Keratinocyte (primary cell): ENCODE data around the gene POLR3G. TPM values are rescaled to one million over a fixed set of nuclear protein-coding genes. Genes with fewer than 3 reads are reported as not detected.

Experiments used
- DNase-seq: peaks from one replicate; pipeline ENCODE4 v3.0.0-alpha.2; 2011; ENCODE audit warnings: low read depth, missing footprints, low spot score
- FAIRE-seq: peaks from 2 replicates; lab custom pipeline; 2011; peaks lifted over from hg19 to GRCh38; lab: Jason Lieb, UNC
- H2AFZ ChIP-seq: 2 replicates; pipeline ENCODE4 v1.6.0; 2012; ENCODE audit warnings: low read length, control low read depth, inconsistent platforms; ENCODE audit not compliant: control insufficient read depth
- H3K27ac ChIP-seq: 2 replicates; pipeline ENCODE4 v1.5.1; 2011; ENCODE audit warnings: low read length; ENCODE audit not compliant: control insufficient read depth, insufficient read depth
- H3K27me3 ChIP-seq: 3 replicates; pipeline ENCODE4 v1.6.0; 2011; ENCODE audit warnings: low read length; ENCODE audit not compliant: control insufficient read depth, insufficient read depth; ENCODE audit errors: extremely low read depth
- H3K36me3 ChIP-seq, 2 experiments: 2 replicates in 1 of 2; 3 replicates in 1 of 2; pipeline ENCODE4 v1.5.1; 2011; ENCODE audit warnings: low read length in 2 of 2, mild to moderate bottlenecking in 1 of 2; ENCODE audit not compliant: control insufficient read depth in 2 of 2, insufficient read depth in 2 of 2; ENCODE audit errors: extremely low read depth in 1 of 2
- H3K4me1 ChIP-seq: 3 replicates; pipeline ENCODE4 v1.5.1; 2011; ENCODE audit warnings: low read length; ENCODE audit not compliant: control insufficient read depth, insufficient read depth; ENCODE audit errors: extremely low read depth
- H3K4me2 ChIP-seq: 3 replicates; pipeline ENCODE4 v1.6.0; 2011; ENCODE audit warnings: low read depth, low read length; ENCODE audit not compliant: control insufficient read depth, insufficient read depth; ENCODE audit errors: extremely low read depth
- H3K4me3 ChIP-seq, 3 experiments: fragments of 200-600 bp in 1 of 3; sonication (generic) in 1 of 3; 2 replicates in 2 of 3; 3 replicates in 1 of 3; pipeline ENCODE4 v1.5.1; 2011 to 2016; ENCODE audit warnings: low read length in 3 of 3, mild to moderate bottlenecking in 3 of 3, control low read depth in 2 of 3, inconsistent platforms in 1 of 3, low read depth in 1 of 3, mixed read lengths in 1 of 3, mixed run types in 1 of 3, moderate library complexity in 1 of 3; ENCODE audit not compliant: control insufficient read depth in 2 of 3, insufficient read depth in 2 of 3; ENCODE audit errors: extremely low read depth in 1 of 3
- H3K79me2 ChIP-seq: 2 replicates; pipeline ENCODE4 v1.6.0; 2012; ENCODE audit warnings: low read length; ENCODE audit not compliant: control insufficient read depth, insufficient read depth
- H3K9ac ChIP-seq: 3 replicates; pipeline ENCODE4 v1.6.0; 2011; ENCODE audit warnings: low read length; ENCODE audit not compliant: control insufficient read depth, insufficient read depth; ENCODE audit errors: extremely low read depth
- H3K9me1 ChIP-seq: 3 replicates; pipeline ENCODE4 v1.6.0; 2011; ENCODE audit warnings: low read length; ENCODE audit not compliant: control insufficient read depth, insufficient read depth; ENCODE audit errors: extremely low read depth
- H3K9me3 ChIP-seq: 2 replicates; pipeline ENCODE4 v1.5.1; 2012; ENCODE audit warnings: low read depth, low read length; ENCODE audit not compliant: control insufficient read depth
- H4K20me1 ChIP-seq: 3 replicates; pipeline ENCODE4 v1.6.0; 2011; ENCODE audit warnings: low read length; ENCODE audit not compliant: control insufficient read depth, insufficient read depth; ENCODE audit errors: extremely low read depth
- CTCF ChIP-seq, 3 experiments: IDR thresholded peaks in 1 of 3; conservative IDR thresholded peaks in 1 of 3; optimal IDR thresholded peaks in 1 of 3; 2 replicates in 2 of 3; 3 replicates in 1 of 3; pipeline versions ENCODE3 to v1.5.1; 2011; ENCODE audit warnings: low read length in 3 of 3, mild to moderate bottlenecking in 3 of 3, moderate library complexity in 2 of 3, control low read depth in 1 of 3, inconsistent platforms in 1 of 3; ENCODE audit not compliant: insufficient read depth in 2 of 3; ENCODE audit errors: extremely low read depth in 1 of 3
- EZH2 ChIP-seq: IDR thresholded peaks from one replicate; pipeline ENCODE4 v1.6.1; 2012; ENCODE audit warnings: inconsistent platforms, mild to moderate bottlenecking, low read length, moderate library complexity
- dilution Hi-C: fragments of 300-500 bp; cut with MboI; formaldehyde crosslinking; loops from one replicate; pipeline ENCODE4 v1.7.0; 2020; ENCODE audit warnings: low sequenced_read_pairs; ENCODE audit not compliant: extremely low pct_ligation_motif_present
- polyA minus RNA-seq, 3 experiments: library from RNA; depleted of rRNA, polyadenylated mRNA; stranded (reverse); fragments of >200 nt; gene quantifications; 1 replicate in 1 of 3; 2 replicates in 1 of 3; 3 replicates in 1 of 3; pipeline ENCODE4 v1.2.3, GENCODE V29; 2011
- polyA plus RNA-seq, 5 experiments: library from polyadenylated mRNA; depleted of rRNA in 3 of 5; stranded (reverse) in 3 of 5; stranded (forward) in 1 of 5; unstranded in 1 of 5; fragments of >200 nt; gene quantifications; 1 replicate in 1 of 5; 2 replicates in 3 of 5; 3 replicates in 1 of 5; pipeline versions ENCODE4 v1.2.1 to v1.2.3, GENCODE V29; 2011 to 2012; ENCODE audit warnings: missing spikeins in 2 of 5, low read depth in 1 of 5, low replicate concordance in 1 of 5

The POLR3G gene, protein sequence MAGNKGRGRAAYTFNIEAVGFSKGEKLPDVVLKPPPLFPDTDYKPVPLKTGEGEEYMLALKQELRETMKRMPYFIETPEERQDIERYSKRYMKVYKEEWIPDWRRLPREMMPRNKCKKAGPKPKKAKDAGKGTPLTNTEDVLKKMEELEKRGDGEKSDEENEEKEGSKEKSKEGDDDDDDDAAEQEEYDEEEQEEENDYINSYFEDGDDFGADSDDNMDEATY
- polyA plus RNA-seq: 11.8 to 27.3 TPM (median 27.0 TPM) in 3 replicates
- polyA plus RNA-seq (2011; ENCODE audit: low read depth): 19.6 TPM
- 26.1 and 26.4 TPM in 2 replicates for polyA plus RNA-seq (2011; cell fraction: cytosol; rRNA removed)
- polyA plus RNA-seq (2011; cell fraction: nucleus; rRNA removed): 26.4 and 26.8 TPM in 2 replicates
- polyA plus RNA-seq (2012; ENCODE audit: low replicate concordance): 8.5 and 20.8 TPM in 2 replicates
- polyA minus RNA-seq: 4.4 to 17.9 TPM (median 10.6 TPM) in 3 replicates
- polyA minus RNA-seq (2011; cell fraction: cytosol; rRNA and poly(A)+ RNA removed): 13.6 TPM
- polyA minus RNA-seq (2011; cell fraction: nucleus; rRNA and poly(A)+ RNA removed): 3.5 and 4.6 TPM in 2 replicates

DNA sequence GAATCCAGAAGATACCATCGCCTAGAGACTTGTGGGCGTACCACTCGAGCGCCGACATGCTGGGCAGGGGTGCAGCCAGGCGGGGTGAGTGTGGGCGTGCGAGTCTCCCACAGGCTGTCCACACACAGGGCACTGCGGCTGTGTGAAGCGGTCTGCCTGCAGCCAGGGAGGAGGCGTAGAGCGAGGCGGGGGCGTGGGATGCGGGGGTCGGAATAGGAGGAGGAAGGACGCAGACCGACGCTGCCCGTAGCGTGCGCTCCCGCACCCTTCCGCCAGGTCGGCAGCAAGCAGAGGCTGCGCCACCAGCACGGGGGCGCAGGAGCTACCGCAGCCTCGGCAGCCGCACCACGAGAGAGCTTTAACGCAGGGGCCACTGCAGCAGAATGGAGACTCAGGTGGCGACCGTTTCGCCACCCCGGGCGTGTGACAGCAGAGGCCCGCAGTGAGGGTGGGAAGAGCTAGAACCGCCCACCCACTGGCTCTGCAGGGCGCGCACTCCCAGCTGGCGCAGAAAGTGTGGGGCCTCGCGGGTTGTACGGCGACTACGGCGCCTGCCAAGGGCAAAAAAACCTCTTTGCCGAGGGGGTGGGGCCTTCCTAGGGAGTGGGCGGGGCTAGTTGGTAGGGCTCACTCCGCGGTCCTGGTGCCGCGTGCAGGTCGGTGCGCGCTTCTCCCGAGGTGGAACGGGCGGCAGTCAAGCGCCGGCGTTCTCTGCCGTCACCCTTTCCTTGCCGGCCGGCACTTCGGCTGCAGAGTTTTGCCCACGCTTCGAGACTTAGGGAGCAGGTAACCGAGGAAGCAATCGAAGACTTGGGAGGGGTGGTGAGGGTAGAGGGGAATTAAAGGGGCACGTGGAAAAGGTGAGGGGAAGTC lies at the start of gene POLR3G, which contains the start of gene MBLAC2:
Gene POLR3G, plus strand, starts transcription at position 630 of the 873 bp plus-strand sequence. CDS start 10,704 bp downstream, outside the sequence.
Gene MBLAC2, minus strand, starts transcription at position 537 of the 873 bp plus-strand sequence. Its CDS starts 479 bp downstream, at position 58.
- H4K20me1 ChIP-seq: no peaks in the 10 kb centered on the region
- H3K4me2 ChIP-seq: peak within 1 kb of the TSS; percentile 92
- no peaks in the 10 kb centered on the region for H3K27me3 ChIP-seq
- peak within 1 kb of the TSS; percentile 70 to 98 (median 94) for H3K4me3 ChIP-seq
- H3K27ac ChIP-seq: peak within 1 kb of the TSS; percentile 83
- H3K79me2 ChIP-seq: peaks cover 38% of the 10 kb centered on the region
- no peaks in the 10 kb centered on the region for H3K36me3 ChIP-seq
- FAIRE-seq (peak; percentile 36), DNase-seq (peak; percentile 30)
- H2AFZ ChIP-seq: peak within 1 kb of the TSS; percentile 99
- peak within 1 kb of the TSS; percentile 89 for H3K9ac ChIP-seq
- H3K9me3 ChIP-seq: no peaks in the 10 kb centered on the region
- no peaks in the 10 kb centered on the region for H3K9me1 ChIP-seq
- dilution Hi-C loops: no loop called here
- no peak for TF ChIP-seq EZH2
- TF ChIP-seq CTCF (optimal IDR thresholded peaks at IDR 0.05 in 1 of 3, IDR thresholded peaks at IDR 0.05 in 1 of 3, conservative IDR thresholded peaks at IDR 0.05 in 1 of 3; ENCODE audit: extremely low read depth in 1 of 3, insufficient read depth in 2 of 3, low read length in 3 of 3): peak; percentile 25 to 65 (median 30)
- peaks cover 7% of the 10 kb centered on the region for H3K4me1 ChIP-seq

- FAIRE-seq (no peak), DNase-seq (no peak)
- Histone ChIP-seq H3K9me1 (no peaks in the 10 kb centered on the region), H3K79me2 (no peaks in the 10 kb centered on the region), H3K27ac (no peak overlapping the region), H3K36me3 (no peaks in the 10 kb centered on the region), H3K9ac (no peak overlapping the region), H3K4me2 (no peak overlapping the region), H3K4me1 (no peaks in the 10 kb centered on the region), H2AFZ (no peak overlapping the region), H3K4me3 (no peak overlapping the region), H4K20me1 (no peaks in the 10 kb centered on the region), H3K27me3 (no peaks in the 10 kb centered on the region), H3K9me3 (no peaks in the 10 kb centered on the region)
- no peak for TF ChIP-seq EZH2
- peak; percentile 37 to 79 (median 63) for TF ChIP-seq CTCF (optimal IDR thresholded peaks at IDR 0.05 in 1 of 3, IDR thresholded peaks at IDR 0.05 in 1 of 3, conservative IDR thresholded peaks at IDR 0.05 in 1 of 3; ENCODE audit: extremely low read depth in 1 of 3, insufficient read depth in 2 of 3, low read length in 3 of 3)
- dilution Hi-C loops: no loop called here
Observed at GRCh38 chr5:90434116-90434714, 40.4 kb upstream of the POLR3G start.
